22Rv1 (cell line): ENCODE results near the gene ABCA13.

Experiments
- ZFX ChIP-seq: fragments of 450-650 bp; IDR thresholded peaks from 2 replicates; pipeline ENCODE4 v1.6.1; 2017; ENCODE audit warnings: antibody characterized with exemption, borderline replicate concordance
- TF ChIP-seq, protein P1 (sequence below): fragments of 450-650 bp; IDR thresholded peaks from 2 replicates; pipeline ENCODE4 v1.5.1; 2017; ENCODE audit warnings: mild to moderate bottlenecking

DNA sequence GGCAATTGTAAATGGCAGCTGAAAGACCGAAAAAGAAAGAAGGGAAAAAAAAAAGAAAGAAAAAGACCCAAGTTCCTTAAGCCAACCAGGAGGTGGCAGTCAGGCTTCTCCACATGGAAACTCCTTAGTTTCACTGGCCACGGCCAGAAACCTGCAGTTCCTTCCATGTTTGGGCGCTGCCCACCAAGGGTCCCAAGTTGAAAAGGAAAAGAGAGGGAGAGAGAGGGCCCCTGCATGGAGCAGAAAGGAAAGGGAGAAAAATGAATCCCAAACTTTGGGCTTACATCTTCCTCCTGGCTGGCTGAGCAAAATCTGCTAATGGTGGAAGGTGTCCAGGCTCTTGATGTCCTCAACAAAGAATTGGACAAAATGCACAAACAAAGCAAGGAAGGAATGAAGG is 31.8 kb upstream of the ABCA13 start:
- TF ChIP-seq, protein P1, sequence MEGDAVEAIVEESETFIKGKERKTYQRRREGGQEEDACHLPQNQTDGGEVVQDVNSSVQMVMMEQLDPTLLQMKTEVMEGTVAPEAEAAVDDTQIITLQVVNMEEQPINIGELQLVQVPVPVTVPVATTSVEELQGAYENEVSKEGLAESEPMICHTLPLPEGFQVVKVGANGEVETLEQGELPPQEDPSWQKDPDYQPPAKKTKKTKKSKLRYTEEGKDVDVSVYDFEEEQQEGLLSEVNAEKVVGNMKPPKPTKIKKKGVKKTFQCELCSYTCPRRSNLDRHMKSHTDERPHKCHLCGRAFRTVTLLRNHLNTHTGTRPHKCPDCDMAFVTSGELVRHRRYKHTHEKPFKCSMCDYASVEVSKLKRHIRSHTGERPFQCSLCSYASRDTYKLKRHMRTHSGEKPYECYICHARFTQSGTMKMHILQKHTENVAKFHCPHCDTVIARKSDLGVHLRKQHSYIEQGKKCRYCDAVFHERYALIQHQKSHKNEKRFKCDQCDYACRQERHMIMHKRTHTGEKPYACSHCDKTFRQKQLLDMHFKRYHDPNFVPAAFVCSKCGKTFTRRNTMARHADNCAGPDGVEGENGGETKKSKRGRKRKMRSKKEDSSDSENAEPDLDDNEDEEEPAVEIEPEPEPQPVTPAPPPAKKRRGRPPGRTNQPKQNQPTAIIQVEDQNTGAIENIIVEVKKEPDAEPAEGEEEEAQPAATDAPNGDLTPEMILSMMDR, result peak; percentile 67
- TF ChIP-seq ZFX, result no peak
